GM19043 (cell line): ENCODE results near the gene SBF1.

Experiments
- ATAC-seq: cut with Tn5 transposase; IDR thresholded peaks from one replicate; pipeline ENCODE4 v1.9.1; 2021; ENCODE audit warnings: low read depth; ENCODE audit not compliant: unreplicated experiment

The SBF1 gene

GRCh38 chr22:50486561-50487289 is 11.9 kb upstream of the SBF1 start, which contains the start of gene MIOX:
MIOX (plus strand) TSS chr22:50486859; CDS start chr22:50486898, 39 bp downstream.
- ATAC-seq: no peak

GRCh38 chr22:50485221-50486131 is 10.6 kb upstream of the SBF1 start:
- no peak for ATAC-seq

GRCh38 chr22:50483977-50484853 is 9.4 kb upstream of the SBF1 start:
- no peak for ATAC-seq

- no peak for ATAC-seq
Measured at GRCh38 chr22:50483556-50483955, 8.7 kb upstream of the SBF1 start.

DNA sequence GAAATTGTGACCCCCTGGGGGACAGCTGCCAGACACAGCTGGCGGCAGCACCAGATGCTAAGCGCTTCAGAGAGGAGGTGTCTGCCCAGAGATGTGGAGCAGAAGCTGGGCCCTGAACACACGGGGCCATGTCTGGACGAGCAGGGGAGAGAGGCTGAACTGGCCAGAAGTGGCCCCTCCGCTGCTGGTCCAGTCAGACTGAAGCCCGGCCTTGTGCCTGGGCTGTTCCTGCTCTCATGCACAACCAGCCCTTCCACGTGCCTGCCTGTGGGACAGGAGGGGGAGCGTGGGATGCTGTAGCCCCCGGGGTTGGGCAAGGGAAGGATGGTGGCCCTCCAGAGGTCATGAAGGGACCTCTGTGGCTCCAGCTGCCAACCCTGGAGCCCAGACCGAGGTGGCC is 8.3 kb upstream of the SBF1 start:
- ATAC-seq: no peak

- ATAC-seq: no peak
Measured at GRCh38 chr22:50482107-50483074, 7.6 kb upstream of the SBF1 start.

DNA sequence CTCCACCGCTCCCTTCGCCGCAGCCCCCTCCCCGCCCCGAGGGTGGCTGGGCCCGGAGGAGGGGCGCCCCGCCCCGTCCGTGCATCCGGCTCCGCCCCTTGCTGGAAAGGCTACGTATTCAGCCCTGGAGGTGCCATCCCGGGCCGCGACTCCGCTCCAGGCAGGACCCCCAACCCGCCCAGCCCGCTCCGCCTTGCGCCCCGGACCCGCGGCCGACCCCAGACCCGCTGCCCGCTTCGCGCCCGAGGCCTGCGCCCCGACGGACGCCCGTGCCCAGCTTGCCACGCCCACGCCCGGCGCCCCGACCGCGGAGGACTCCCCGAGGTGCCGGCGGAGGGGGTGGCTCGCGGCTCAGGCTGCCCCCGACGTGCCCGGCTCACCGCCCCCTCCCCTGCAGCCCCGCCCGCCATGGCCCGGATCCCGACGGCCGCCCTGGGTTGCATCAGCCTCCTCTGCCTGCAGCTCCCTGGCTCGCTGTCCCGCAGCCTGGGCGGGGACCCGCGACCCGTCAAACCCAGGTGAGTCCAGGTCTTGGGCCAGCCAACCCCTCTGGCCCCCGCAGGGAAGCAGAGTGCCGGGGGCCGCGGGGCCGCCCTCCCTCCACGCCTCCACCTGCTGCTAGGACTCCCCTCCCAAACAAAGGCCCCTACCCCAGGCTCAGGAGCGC is 6.7 kb upstream of the SBF1 start, which contains the start of gene ADM2:
ADM2 (plus strand) TSS at position 104 of the 667 bp plus-strand sequence; CDS start at position 409, 305 bp downstream.
- no peak for ATAC-seq

GRCh38 chr22:50481045-50481439 is 6.2 kb upstream of the SBF1 start:
- no peak for ATAC-seq

DNA sequence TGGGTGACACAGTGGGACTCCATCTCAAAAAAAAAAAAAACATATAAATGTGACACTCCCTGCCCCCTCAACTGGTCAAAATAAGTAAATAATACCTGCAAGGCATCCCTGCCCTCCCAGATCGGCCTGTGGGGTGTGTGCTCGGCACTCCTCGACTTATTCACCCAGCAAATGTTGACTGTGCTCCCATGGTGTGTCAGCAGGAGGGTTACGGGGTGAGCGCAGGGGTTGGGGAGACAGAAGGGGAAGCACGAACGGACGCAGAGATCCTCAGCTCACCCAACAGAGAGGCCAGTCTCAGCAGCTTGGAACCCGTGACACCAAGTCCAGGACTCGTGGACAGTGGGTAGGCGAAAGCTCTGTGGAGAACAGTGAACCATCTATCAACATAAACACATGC is 4.9 kb upstream of the SBF1 start:
- ATAC-seq: no peak

DNA sequence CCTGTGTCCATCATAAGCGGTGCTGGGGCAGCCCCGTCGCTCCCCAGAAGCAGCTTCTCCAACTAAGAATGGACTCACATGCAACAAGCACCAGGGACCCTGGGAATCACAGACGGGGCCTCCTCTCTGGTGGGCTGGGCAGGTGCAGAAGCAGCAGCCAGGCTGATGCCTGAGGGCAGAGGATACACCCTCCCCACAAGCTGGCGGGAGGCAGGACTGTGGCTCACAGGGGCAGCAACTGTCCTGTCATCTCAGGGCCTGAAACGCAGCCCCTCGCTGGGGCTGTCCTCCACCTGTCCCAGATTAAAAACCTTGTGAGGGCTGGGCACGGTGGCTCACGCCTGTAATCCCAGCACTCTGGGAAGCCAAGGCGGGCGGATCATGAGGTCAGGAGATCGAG is 3.1 kb upstream of the SBF1 start:
- no peak for ATAC-seq

DNA sequence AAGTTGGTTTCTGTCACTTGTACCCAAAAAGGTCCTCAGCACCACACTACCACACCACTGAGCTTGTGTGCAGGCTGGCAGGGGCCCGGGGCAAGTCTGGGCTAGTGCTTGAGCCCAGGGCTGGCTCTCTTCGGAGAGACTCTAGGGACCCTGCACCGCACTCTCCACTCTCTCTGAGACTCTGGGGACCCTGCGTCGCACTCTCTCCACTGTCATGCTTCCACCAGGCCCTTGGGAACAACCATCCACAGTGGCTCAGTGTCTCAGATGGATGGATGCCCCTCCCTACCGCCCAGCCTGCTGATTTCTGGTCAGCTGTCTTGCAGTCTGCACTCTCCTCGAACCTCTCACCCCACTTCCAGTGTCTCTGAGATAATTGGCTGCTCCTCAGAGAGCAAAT is 2.0 kb upstream of the SBF1 start:
- no peak for ATAC-seq

DNA sequence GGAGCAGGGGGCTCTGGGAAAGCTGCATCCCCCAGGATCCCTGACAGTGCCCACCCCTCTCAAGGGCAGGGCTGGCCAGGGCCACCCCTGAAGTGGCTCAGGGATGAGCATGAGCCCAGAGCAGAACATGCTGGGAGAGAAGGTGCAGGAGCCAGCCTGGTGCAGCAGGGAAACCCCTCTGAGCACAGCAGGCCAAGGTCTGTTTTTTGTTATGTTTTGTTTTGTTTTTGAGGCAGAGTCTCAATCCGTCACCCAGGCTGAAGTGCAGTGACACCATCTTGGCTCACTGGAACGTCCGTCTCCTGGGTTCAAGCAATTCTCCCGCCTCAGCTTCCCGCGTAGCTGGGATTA is 792 bp upstream of the SBF1 start:
- no peak for ATAC-seq

- ATAC-seq: no peak
Measured at GRCh38 chr22:50473855-50474671, 772 bp downstream of the SBF1 start.

DNA sequence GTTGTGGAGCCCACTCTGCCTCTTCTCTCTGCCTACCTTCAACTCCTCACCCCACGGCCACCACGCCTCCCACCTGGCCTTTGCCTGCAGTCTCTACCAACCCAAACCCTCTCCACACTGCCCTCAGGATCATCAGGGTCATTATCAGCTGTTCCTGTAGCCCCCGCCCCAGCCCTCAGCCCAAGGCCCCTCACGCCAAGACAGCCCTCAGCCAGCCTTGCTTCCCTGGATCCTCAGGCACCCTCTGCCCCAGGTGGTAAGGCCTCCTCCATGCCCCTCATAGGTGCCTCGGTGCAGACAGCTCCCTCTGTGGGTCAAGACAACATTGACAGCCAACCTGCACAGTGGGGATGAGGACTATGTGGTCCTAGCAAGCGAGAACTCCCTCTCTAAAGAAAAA is 1.7 kb downstream of the SBF1 start:
- no peak for ATAC-seq

DNA sequence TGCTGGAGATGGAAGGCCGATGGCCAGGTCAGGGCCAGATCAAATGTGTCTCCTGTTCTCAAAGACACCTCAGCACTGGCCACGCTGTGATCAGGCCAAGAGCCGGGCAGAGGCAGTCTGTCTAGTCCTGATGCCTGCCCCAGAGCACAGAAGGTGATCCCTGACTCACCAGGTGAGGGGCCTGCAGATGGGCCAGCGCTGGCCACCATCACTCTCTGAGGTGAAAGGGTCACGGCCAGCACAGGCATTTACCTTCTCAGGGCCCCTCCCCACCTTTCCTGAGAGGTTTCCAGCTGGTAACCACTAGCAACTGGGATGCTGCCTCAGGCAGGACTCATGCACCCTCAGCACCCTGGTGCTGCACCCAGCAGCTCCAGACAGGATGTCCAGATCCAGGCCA is 2.9 kb downstream of the SBF1 start:
- no peak for ATAC-seq

- no peak for ATAC-seq
Measured at GRCh38 chr22:50471197-50471847, 3.5 kb downstream of the SBF1 start.

GRCh38 chr22:50470491-50470890 is 4.3 kb downstream of the SBF1 start:
- peak; percentile 1 for ATAC-seq
